K562 (cell line): ENCODE results near the gene GARNL3. TPM values are rescaled to one million over a fixed set of nuclear protein-coding genes. Genes with fewer than 3 reads are reported as not detected.

Experiments
- ATAC-seq: fragments of 200-7000 bp; cut with Tn5 transposase; 3 replicates; pipeline ENCODE4 v1.9.1; 2020; ENCODE audit warnings: moderate library complexity
- BruUV-seq: library from RNA; stranded (reverse); fragments of 400-500 nt; replicated peaks from 2 replicates; lab custom pipeline; 2021; lab: Mats Ljungman, UMichigan
- CTCF ChIA-PET: fragments of 300-600 bp; formaldehyde crosslinking; extraction: SDS; loops from one replicate; lab custom pipeline; 2021; ENCODE audit warnings: low intra/inter-chr PET ratio; lab: Yijun Ruan, JAX
- POLR2A ChIA-PET: fragments of 300-600, 350-650 bp; sonication (Branson Sonifier 250); formaldehyde crosslinking; extraction: SDS; loops from one replicate; lab custom pipeline; 2021; ENCODE audit warnings: antibody characterized with exemption, inconsistent platforms; lab: Yijun Ruan, JAX
- DNase-seq, 4 experiments: peaks; one replicate each; pipeline versions ENCODE4 v3.0.0 to v3.0.0-alpha.2; 2011 to 2018; ENCODE audit warnings: low spot score in 3 of 4, mixed read lengths in 3 of 4; ENCODE audit errors: extremely low read depth in 1 of 4
- FAIRE-seq: peaks from 2 replicates; lab custom pipeline; 2011; peaks lifted over from hg19 to GRCh38; lab: Jason Lieb, UNC
- H2AFZ ChIP-seq: 2 replicates; pipeline ENCODE4 v1.6.0; 2011; ENCODE audit warnings: low read depth, low read length, control low read depth, inconsistent platforms
- H3K27ac ChIP-seq: fragments of 200-600 bp; 3 replicates; pipeline ENCODE4 v1.8.0; 2011; ENCODE audit warnings: low read depth, mild to moderate bottlenecking, control low read depth, inconsistent platforms, low read length, moderate library complexity, mixed read lengths; ENCODE audit errors: extremely low read depth
- H3K27me3 ChIP-seq, 2 experiments: fragments of 300-600 bp in 1 of 2; 2 replicates in 1 of 2; 3 replicates in 1 of 2; pipeline versions ENCODE4 v1.6.0 to v1.8.0; 2011; ENCODE audit warnings: inconsistent platforms in 2 of 2, low read length in 2 of 2, mild to moderate bottlenecking in 1 of 2, mixed read lengths in 1 of 2, moderate library complexity in 1 of 2; ENCODE audit not compliant: control insufficient read depth in 2 of 2, insufficient read depth in 2 of 2
- H3K36me3 ChIP-seq: fragments of 300-600 bp; 3 replicates; pipeline ENCODE4 v1.8.0; 2011; ENCODE audit warnings: mild to moderate bottlenecking, low read length, inconsistent platforms; ENCODE audit not compliant: control insufficient read depth, insufficient read depth
- H3K4me1 ChIP-seq, 2 experiments: fragments of 200-600 bp in 1 of 2; replicated peaks in 1 of 2; 2 replicates in 1 of 2; 3 replicates in 1 of 2; pipeline versions ENCODE4 v1.5.1 to v1.8.0; 2011; ENCODE audit warnings: inconsistent platforms in 2 of 2, low read length in 2 of 2, mild to moderate bottlenecking in 1 of 2, mixed read lengths in 1 of 2, moderate library complexity in 1 of 2; ENCODE audit not compliant: control insufficient read depth in 2 of 2, insufficient read depth in 2 of 2
- H3K4me2 ChIP-seq: 2 replicates; pipeline ENCODE4 v1.6.1; 2011; ENCODE audit warnings: low read length, control low read depth, inconsistent platforms, mixed read lengths; ENCODE audit not compliant: insufficient read depth
- H3K4me3 ChIP-seq: fragments of 200-600 bp; sonication (generic), shearing (Covaris generic); 2 replicates; pipeline ENCODE4 v1.5.1; 2016; ENCODE audit warnings: control low read depth, inconsistent platforms
- H3K79me2 ChIP-seq: fragments of 200-600 bp; 3 replicates; pipeline ENCODE4 v1.8.0; 2011; ENCODE audit warnings: low read length, inconsistent platforms; ENCODE audit not compliant: control insufficient read depth, insufficient read depth
- H3K9ac ChIP-seq, 2 experiments: 2 replicates each; pipeline versions ENCODE4 v1.6.0 to v1.6.1; 2011; ENCODE audit warnings: low read depth in 2 of 2, low read length in 2 of 2, control low read depth in 1 of 2, inconsistent platforms in 1 of 2, mild to moderate bottlenecking in 1 of 2, mixed read lengths in 1 of 2; ENCODE audit not compliant: insufficient read depth in 1 of 2
- H3K9me1 ChIP-seq: one replicate; pipeline ENCODE4 v1.6.0; 2011; ENCODE audit warnings: inconsistent platforms, mild to moderate bottlenecking, low read length, moderate library complexity; ENCODE audit not compliant: control insufficient read depth, insufficient read depth
- H3K9me3 ChIP-seq: replicated peaks from 2 replicates; pipeline ENCODE4 v1.5.1; 2011; ENCODE audit warnings: low read depth, low read length, inconsistent platforms; ENCODE audit not compliant: control insufficient read depth, insufficient read depth
- H4K20me1 ChIP-seq: replicated peaks from 2 replicates; pipeline ENCODE4 v1.6.1; 2011; ENCODE audit warnings: low read length, inconsistent platforms, mixed read lengths; ENCODE audit not compliant: control insufficient read depth, insufficient read depth
- FOXM1 ChIP-seq, 2 experiments: fragments of 450-650 bp in 1 of 2; sonication (generic) in 1 of 2; formaldehyde crosslinking in 1 of 2; IDR thresholded peaks; 2 replicates each; pipeline versions ENCODE4 v1.6.1 to v1.9.0; 2017 to 2022; ENCODE audit warnings: low read depth in 2 of 2, mild to moderate bottlenecking in 2 of 2, missing genetic modification reagents in 1 of 2, moderate library complexity in 1 of 2
- HDAC2 ChIP-seq: fragments of 450-650 bp; IDR thresholded peaks from 2 replicates; pipeline ENCODE4 v1.6.1; 2016; ENCODE audit warnings: mild to moderate bottlenecking
- KAT2B ChIP-seq: IDR thresholded peaks from one replicate; pipeline ENCODE4 v1.6.1; 2012; ENCODE audit warnings: low read depth, mild to moderate bottlenecking, control low read depth, inconsistent platforms, low read length, moderate library complexity
- KAT7 ChIP-seq: sonication (generic); formaldehyde crosslinking; IDR thresholded peaks from 2 replicates; pipeline ENCODE4 v1.8.0; 2022; ENCODE audit warnings: missing genetic modification reagents, mild to moderate bottlenecking, borderline replicate concordance
- MAFG ChIP-seq: fragments of 450-650 bp; conservative IDR thresholded peaks from 2 replicates; pipeline ENCODE4 v1.6.1; 2016; ENCODE audit warnings: missing genetic modification characterization, missing compliant biosample characterization
- MTA3 ChIP-seq: fragments of 450-650 bp; formaldehyde crosslinking; IDR thresholded peaks from 2 replicates; pipeline ENCODE4 v1.6.1; 2017; ENCODE audit warnings: mild to moderate bottlenecking, borderline replicate concordance
- SMAD4 ChIP-seq: fragments of 250-450 bp; sonication (Bioruptor Pico); conservative IDR thresholded peaks from 2 replicates; pipeline ENCODE4 v1.8.0; 2021; ENCODE audit warnings: inconsistent platforms, mild to moderate bottlenecking, moderate library complexity
- SMARCC2 ChIP-seq: fragments of 450-650 bp; IDR thresholded peaks from 2 replicates; pipeline ENCODE4 v1.6.1; 2017; ENCODE audit warnings: antibody characterized with exemption, moderate library complexity, mild to moderate bottlenecking, low read depth
- SMARCE1 ChIP-seq: fragments of 450-650 bp; IDR thresholded peaks from 2 replicates; pipeline ENCODE4 v1.7.1; 2016; ENCODE audit warnings: mild to moderate bottlenecking
- ZBTB7A ChIP-seq: IDR thresholded peaks from 2 replicates; pipeline ENCODE4 v1.6.1; 2011; ENCODE audit warnings: low read depth, mild to moderate bottlenecking, low read length, moderate library complexity, borderline replicate concordance; ENCODE audit not compliant: control insufficient read depth
- ZNF23 ChIP-seq: fragments of 250-450 bp; sonication (Bioruptor Pico); IDR thresholded peaks from 2 replicates; pipeline ENCODE4 v1.4.0; 2020; ENCODE audit warnings: mild to moderate bottlenecking
- ZNF316 ChIP-seq: fragments of 450-650 bp; IDR thresholded peaks from 2 replicates; pipeline ENCODE4 v1.6.1; 2016
- WGBS: fragments of 100-300 bp; shearing (Covaris generic); methylation state at CpG from one replicate; pipeline ENCODE4 v1.1.6; 2016; ENCODE audit warnings: low coverage, mixed read lengths; ENCODE audit not compliant: insufficient coverage; ENCODE audit errors: missing lambda C conversion rate; 5-methylcytosine and 5-hydroxymethylcytosine counted together
- in situ Hi-C: fragments of 300-500 bp; cut with MboI; formaldehyde crosslinking; loops from 4 replicates; pipeline ENCODE4 v1.15.0; 2018; ENCODE audit warnings: inconsistent platforms, mixed read lengths
- intact Hi-C: fragments of 100-400 bp; cut with micrococcal nuclease; formaldehyde crosslinking; loops from 2 replicates; pipeline ENCODE4 v1.14.2; 2022
- polyA plus RNA-seq, 8 experiments: library from polyadenylated mRNA; depleted of rRNA in 4 of 8; stranded (reverse) in 5 of 8; unstranded in 3 of 8; fragments of >200 nt; fragmentation: Nextera tagmentation in 2 of 8; fragmentation: Illumina TruSeq in 1 of 8; extraction: Ambion mirVana in 2 of 8; extraction: Trizol in 1 of 8; gene quantifications; 2 replicates each; pipeline versions ENCODE4 v1.2.1 to v1.2.3, GENCODE V29; 2011 to 2014; ENCODE audit warnings: inconsistent platforms in 1 of 8, missing spikeins in 1 of 8
- total RNA-seq, 7 experiments: library from RNA; depleted of rRNA in 6 of 7; stranded (reverse); fragments of >200 nt in 6 of 7; fragmentation: Illumina TruSeq in 2 of 7; extraction: Trizol in 2 of 7; gene quantifications; 2 replicates each; pipeline versions ENCODE4 v1.2.1 to v1.2.3, GENCODE V29; 2011 to 2021; ENCODE audit warnings: low replicate concordance in 1 of 7
- TF ChIP-seq, protein P1 (sequence below): fragments of 250-450 bp; sonication (Bioruptor Pico); IDR thresholded peaks from 2 replicates; pipeline ENCODE4 v1.4.0; 2020

GARNL3 gene
- total and polyA plus RNA-seq, 9 of the 15 experiments (the other 6 are each of a cell fraction or from before 2014, with no cell fraction given), result 0.35 to 2.7 (median 1.6) TPM

DNA sequence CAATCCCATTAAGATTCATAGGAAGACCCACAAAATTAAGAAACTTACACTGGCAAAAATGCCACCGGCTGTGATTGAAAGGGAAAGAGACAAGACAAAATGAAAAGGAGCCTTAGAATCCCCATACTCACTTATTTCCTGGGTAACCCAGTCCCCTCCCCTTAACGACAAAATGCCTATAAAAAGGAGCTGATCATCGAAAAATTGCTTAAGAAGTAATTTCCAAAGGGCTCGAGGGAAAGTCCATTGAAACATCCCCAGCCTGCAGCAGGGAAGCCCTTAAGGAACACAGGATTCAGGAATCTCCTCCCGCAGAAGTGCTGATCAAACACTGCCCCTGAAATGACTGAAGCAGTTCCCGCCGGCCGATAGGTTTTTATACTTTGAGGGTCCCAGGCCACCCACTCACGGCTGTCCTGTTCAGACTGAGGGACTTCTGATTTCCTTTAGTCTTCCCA lies 158.9 kb downstream of the GARNL3 start:
- no peaks in the 10 kb centered on the region for H3K27me3 ChIP-seq
- TSS peak; percentile 84 for BruUV-seq
- in situ Hi-C loops, result no loop called here
- FAIRE-seq (peak; percentile 15), ATAC-seq (no peak), DNase-seq (peak in 1 of 4 experiments; percentile 10)
- H3K9me1 ChIP-seq, result no peaks in the 10 kb centered on the region
- peak overlapping the region; percentile 87 for H3K4me3 ChIP-seq
- no peak for TF ChIP-seq KAT2B
- TF ChIP-seq SMARCE1, result peak; percentile 48; the same call in 1 of the 2 replicates
- TF ChIP-seq ZBTB7A, result peak; percentile 59; the same call in 1 of the 2 replicates
- TF ChIP-seq SMAD4 (CRISPR knock-in tag), result no peak
- TF ChIP-seq SMARCC2, result 0 out of 2 replicates have a peak, but pooled peaks have one; percentile 13
- TF ChIP-seq, protein P1, sequence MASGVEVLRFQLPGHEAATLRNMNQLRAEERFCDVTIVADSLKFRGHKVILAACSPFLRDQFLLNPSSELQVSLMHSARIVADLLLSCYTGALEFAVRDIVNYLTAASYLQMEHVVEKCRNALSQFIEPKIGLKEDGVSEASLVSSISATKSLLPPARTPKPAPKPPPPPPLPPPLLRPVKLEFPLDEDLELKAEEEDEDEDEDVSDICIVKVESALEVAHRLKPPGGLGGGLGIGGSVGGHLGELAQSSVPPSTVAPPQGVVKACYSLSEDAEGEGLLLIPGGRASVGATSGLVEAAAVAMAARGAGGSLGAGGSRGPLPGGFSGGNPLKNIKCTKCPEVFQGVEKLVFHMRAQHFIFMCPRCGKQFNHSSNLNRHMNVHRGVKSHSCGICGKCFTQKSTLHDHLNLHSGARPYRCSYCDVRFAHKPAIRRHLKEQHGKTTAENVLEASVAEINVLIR (CRISPR knock-in tag), result no peak
- peak; percentile 64; the same call in 1 of the 2 replicates for TF ChIP-seq ZNF23
- no peak for TF ChIP-seq MTA3
- no peak for TF ChIP-seq FOXM1 (IDR thresholded peaks at IDR 0.05; ENCODE audit: low read depth)
- TF ChIP-seq FOXM1 (CRISPR knock-in tag; IDR thresholded peaks at IDR 0.05; ENCODE audit: low read depth), result 0 out of 2 replicates have a peak, but pooled peaks have one; percentile 8
- TF ChIP-seq ZNF316, result peak; percentile 32; the same call in 1 of the 2 replicates
- TF ChIP-seq MAFG (tag), result 0 out of 2 replicates have a peak, but pooled peaks have one; percentile 10
- TF ChIP-seq HDAC2, result 0 out of 2 replicates have a peak, but pooled peaks have one; percentile 14
- TF ChIP-seq KAT7 (CRISPR knock-in tag), result 0 out of 2 replicates have a peak, but pooled peaks have one; percentile 26
- intact Hi-C loops, result loop anchor here (10.0 kb wide), 1 partner anchor 199 kb away; no protein-coding TSS in a partner anchor
- H3K9ac ChIP-seq, result peak overlapping the region; percentile 84 to 96
- peaks cover 8% of the 10 kb centered on the region for H3K36me3 ChIP-seq
- WGBS, result 1% methylated on average over 9 of the region's 9 CpGs
- H3K4me2 ChIP-seq, result peak overlapping the region; percentile 97
- ChIA-PET CTCF (interaction anchor here (0.6 kb wide), 1 partner anchor 49 kb away, joined by 4 read pairs; no protein-coding TSS in a partner anchor), POLR2A (interaction anchor here (0.6 to 2.5 kb wide), 8 partner anchors 10 to 199 kb away, joined by 3 to 30 read pairs (median 4); partner anchors contain the start of gene SLC2A8)
- peaks cover 48% of the 10 kb centered on the region for H3K79me2 ChIP-seq
- H3K9me3 ChIP-seq, result no peaks in the 10 kb centered on the region
- H3K27ac ChIP-seq, result peak overlapping the region; percentile 81
- 0 out of 2 replicates have a peak, but pooled peaks cover 4% of the 10 kb centered on the region for H4K20me1 ChIP-seq
- peak overlapping the region; percentile 94 for H2AFZ ChIP-seq
- peaks cover 32 to 35% of the 10 kb centered on the region in 2 experiments for H3K4me1 ChIP-seq
